Fibroblast of the aortic adventitia (primary cell): Measurements from ENCODE around the gene CLUH. TPM values are rescaled to one million over a fixed set of nuclear protein-coding genes. Genes with fewer than 3 reads are reported as not detected.

Source experiments
- DNase-seq: peaks from one replicate; pipeline ENCODE4 v3.0.0-alpha.2; 2010; ENCODE audit warnings: low read depth
- H3K4me3 ChIP-seq: 2 replicates; pipeline ENCODE4 v1.5.1; 2011; ENCODE audit warnings: low read depth, mild to moderate bottlenecking, control low read depth, low read length, moderate library complexity
- total RNA-seq: library from RNA; depleted of rRNA; stranded (reverse); fragments of >200 nt; gene quantifications from 2 replicates; pipeline ENCODE4 v1.2.3, GENCODE V29; 2012; ENCODE audit warnings: low replicate concordance
- TF ChIP-seq, protein P1 (sequence below): IDR thresholded peaks from 2 replicates; pipeline ENCODE4 v1.5.1; 2011; ENCODE audit warnings: mild to moderate bottlenecking, low read length, control low read depth, inconsistent platforms; ENCODE audit not compliant: insufficient read depth

CLUH gene
- total RNA-seq, 1 donor = 39.1 TPM

- no peak overlapping the region for H3K4me3 ChIP-seq
- peak; percentile 65 for DNase-seq
- TF ChIP-seq, protein P1, sequence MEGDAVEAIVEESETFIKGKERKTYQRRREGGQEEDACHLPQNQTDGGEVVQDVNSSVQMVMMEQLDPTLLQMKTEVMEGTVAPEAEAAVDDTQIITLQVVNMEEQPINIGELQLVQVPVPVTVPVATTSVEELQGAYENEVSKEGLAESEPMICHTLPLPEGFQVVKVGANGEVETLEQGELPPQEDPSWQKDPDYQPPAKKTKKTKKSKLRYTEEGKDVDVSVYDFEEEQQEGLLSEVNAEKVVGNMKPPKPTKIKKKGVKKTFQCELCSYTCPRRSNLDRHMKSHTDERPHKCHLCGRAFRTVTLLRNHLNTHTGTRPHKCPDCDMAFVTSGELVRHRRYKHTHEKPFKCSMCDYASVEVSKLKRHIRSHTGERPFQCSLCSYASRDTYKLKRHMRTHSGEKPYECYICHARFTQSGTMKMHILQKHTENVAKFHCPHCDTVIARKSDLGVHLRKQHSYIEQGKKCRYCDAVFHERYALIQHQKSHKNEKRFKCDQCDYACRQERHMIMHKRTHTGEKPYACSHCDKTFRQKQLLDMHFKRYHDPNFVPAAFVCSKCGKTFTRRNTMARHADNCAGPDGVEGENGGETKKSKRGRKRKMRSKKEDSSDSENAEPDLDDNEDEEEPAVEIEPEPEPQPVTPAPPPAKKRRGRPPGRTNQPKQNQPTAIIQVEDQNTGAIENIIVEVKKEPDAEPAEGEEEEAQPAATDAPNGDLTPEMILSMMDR = no peak
Measured at GRCh38 chr17:2749784-2750181, 38.2 kb upstream of the CLUH start.

- H3K4me3 ChIP-seq = no peak within 1 kb of the TSS
- TF ChIP-seq, protein P1 = no peak
- no peak for DNase-seq
Measured at GRCh38 chr17:2749058-2749783, 37.7 kb upstream of the CLUH start, which contains the start of gene CCDC92B. TSS of gene CCDC92B (minus strand) at chr17:2749652. CDS start at chr17:2735145, 14,507 bp downstream.

DNA sequence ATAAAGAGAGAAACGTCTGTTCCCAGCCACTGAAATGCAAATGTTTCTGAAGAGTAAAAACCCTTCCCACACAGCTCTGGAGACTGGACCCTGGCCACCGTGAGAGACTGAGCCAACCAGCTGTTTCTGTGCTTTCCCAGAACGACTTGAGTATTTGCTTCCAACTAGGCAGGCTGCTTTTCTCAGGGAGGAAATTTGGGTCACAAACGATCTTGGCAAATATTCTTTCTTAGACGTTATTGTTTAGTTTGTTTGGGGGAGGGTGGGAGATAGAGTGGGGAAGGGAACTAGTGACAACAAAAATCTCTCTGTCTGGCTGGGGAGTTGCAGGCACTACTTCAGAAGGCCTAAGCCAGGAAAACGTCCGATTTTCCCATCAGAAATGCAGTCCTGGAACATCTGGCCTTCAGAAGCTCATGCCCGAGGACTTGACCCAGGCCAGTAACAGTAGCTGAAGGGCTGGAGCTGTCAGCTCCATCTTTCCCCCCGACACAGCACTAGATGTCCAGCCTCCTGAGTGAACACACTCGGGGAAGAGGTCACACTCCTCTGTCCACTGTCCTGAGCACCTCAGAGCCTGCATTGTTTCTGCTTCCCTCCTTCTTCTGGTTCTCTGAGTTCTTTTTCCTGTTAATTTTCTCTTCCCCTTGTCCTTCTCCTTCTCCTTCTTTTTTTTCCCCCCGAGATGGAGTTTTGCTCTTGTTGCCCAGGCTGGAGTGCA, 33.9 kb upstream of the CLUH start:
- TF ChIP-seq, protein P1 = no peak

GRCh38 chr17:2737693-2738092, 26.1 kb upstream of the CLUH start:
- DNase-seq = no peak
- no peak overlapping the region for H3K4me3 ChIP-seq
- TF ChIP-seq, protein P1 = no peak

More for the DNA sequence above, 33.9 kb upstream of the CLUH start:
- no peak for DNase-seq
- H3K4me3 ChIP-seq = no peak overlapping the region

GRCh38 chr17:2736956-2737355, 25.4 kb upstream of the CLUH start:
- no peak for DNase-seq

GRCh38 chr17:2735896-2736295, 24.3 kb upstream of the CLUH start:
- no peak overlapping the region for H3K4me3 ChIP-seq

More at GRCh38 chr17:2736956-2737355, 25.4 kb upstream of the CLUH start:
- TF ChIP-seq, protein P1 = no peak
- no peak overlapping the region for H3K4me3 ChIP-seq

More at GRCh38 chr17:2735896-2736295, 24.3 kb upstream of the CLUH start:
- TF ChIP-seq, protein P1 = no peak
- DNase-seq = no peak
